ENCODE measurements around the gene ZFYVE21. TPM values are rescaled to one million over a fixed set of nuclear protein-coding genes. Genes with fewer than 3 reads are reported as not detected.

Gene ZFYVE21
- total and polyA plus RNA-seq, 2 donors (not counting 1 experiment from before 2014, with no cell fraction given), result 84.9 to 94.5 TPM

DNA sequence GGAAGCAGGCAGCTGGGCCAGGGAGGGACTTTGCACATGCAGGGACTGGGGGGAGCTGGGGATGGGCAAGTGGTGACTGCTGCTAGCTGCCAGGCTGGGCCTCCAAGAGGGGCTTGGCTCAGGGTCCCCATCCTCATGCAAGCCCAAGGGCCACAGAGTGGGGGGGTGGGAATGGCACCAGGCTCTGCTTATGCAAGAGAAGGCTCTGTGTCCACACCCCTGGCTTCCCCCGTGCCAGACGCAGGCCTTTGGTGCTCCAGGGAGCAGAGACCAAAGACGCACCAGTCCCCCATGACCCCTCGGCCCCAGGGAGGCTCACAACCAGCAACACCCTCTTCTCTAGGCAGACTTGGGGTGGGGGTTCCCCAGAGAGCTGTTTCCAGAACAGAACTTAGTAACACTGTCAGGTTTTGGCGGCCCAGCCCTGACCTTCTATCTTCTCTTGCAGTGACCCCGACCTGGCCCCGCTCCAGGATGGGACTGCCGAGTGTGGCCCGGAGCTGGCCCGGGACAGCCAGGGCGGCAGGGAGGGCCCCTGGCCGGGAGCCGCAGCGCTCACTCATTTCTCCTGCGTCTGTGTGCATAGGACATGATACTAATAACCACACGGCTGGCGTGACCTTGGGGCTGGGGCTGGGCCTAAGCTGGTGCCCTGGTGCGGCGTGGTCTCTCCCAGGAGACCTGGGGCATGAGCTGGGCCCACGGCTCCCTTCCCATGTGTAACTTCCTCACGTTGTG, 14.7 kb upstream of the ZFYVE21 start:
- H4K20me1 ChIP-seq (ENCODE audit: control insufficient read depth, extremely low read depth, insufficient read depth, low read length), result no peaks in the 10 kb centered on the region
- no peak for DNase-seq (ENCODE audit: low read depth in 2 of 2)
- no peaks in the 10 kb centered on the region for H3K9me3 ChIP-seq (ENCODE audit: control insufficient read depth, insufficient read depth, low read depth, low read length)
- peaks cover 15% of the 10 kb centered on the region for H3K4me1 ChIP-seq (ENCODE audit: control insufficient read depth, extremely low read depth, insufficient read depth, low read length)
- TF ChIP-seq EZH2 (IDR thresholded peaks at IDR 0.05; ENCODE audit: low read length, missing control alignments), result no peak
- TF ChIP-seq, protein P1, sequence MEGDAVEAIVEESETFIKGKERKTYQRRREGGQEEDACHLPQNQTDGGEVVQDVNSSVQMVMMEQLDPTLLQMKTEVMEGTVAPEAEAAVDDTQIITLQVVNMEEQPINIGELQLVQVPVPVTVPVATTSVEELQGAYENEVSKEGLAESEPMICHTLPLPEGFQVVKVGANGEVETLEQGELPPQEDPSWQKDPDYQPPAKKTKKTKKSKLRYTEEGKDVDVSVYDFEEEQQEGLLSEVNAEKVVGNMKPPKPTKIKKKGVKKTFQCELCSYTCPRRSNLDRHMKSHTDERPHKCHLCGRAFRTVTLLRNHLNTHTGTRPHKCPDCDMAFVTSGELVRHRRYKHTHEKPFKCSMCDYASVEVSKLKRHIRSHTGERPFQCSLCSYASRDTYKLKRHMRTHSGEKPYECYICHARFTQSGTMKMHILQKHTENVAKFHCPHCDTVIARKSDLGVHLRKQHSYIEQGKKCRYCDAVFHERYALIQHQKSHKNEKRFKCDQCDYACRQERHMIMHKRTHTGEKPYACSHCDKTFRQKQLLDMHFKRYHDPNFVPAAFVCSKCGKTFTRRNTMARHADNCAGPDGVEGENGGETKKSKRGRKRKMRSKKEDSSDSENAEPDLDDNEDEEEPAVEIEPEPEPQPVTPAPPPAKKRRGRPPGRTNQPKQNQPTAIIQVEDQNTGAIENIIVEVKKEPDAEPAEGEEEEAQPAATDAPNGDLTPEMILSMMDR (conservative IDR thresholded peaks at IDR 0.05 in 1 of 2, IDR thresholded peaks at IDR 0.05 in 1 of 2; ENCODE audit: low read depth in 1 of 2, low read length in 2 of 2), result no peak
- H3K36me3 ChIP-seq (ENCODE audit: control insufficient read depth, insufficient read depth, low read length), result peaks cover 53% of the 10 kb centered on the region
- H3K4me2 ChIP-seq (ENCODE audit: extremely low read depth, insufficient read depth, low read length), result no peak overlapping the region
- H3K9ac ChIP-seq (ENCODE audit: insufficient read depth, low read length), result no peak overlapping the region
- H3K4me3 ChIP-seq (replicated peaks in 1 of 4; ENCODE audit: control extremely low read depth in 1 of 4, insufficient read depth in 1 of 4, low read depth in 3 of 4, low read length in 4 of 4), result no peak overlapping the region
- H3K79me2 ChIP-seq (ENCODE audit: control insufficient read depth, insufficient read depth, low read length), result peaks cover 21% of the 10 kb centered on the region
- H2AFZ ChIP-seq (ENCODE audit: low read length), result no peak overlapping the region
- H3K27ac ChIP-seq (ENCODE audit: insufficient read depth, low read length), result no peak overlapping the region
- no peaks in the 10 kb centered on the region for H3K27me3 ChIP-seq (ENCODE audit: control insufficient read depth, insufficient read depth, low read length)

DNA sequence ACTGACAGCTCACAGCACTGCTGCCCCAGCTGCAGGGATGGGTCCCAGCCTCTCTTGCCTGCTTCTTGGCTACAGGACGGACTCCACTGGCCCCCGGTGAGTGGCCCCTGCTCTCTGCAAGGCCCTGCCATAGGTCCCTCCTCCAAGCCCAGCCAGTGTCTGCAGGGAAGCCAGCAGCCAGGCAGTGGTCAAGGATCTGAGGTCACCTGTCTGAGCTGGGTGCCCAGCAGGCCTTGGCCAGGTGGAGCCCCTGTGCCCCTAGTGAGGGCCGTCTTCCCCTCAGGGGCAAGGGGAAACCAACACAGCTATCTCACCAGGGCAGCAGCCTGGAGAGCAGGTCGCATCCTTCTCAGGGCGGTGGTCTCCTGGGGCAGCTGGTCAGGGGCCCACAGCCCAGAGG, 13.5 kb upstream of the ZFYVE21 start:
- Histone ChIP-seq H4K20me1 (ENCODE audit: control insufficient read depth, extremely low read depth, insufficient read depth, low read length) (no peaks in the 10 kb centered on the region), H3K9me3 (ENCODE audit: control insufficient read depth, insufficient read depth, low read depth, low read length) (no peaks in the 10 kb centered on the region), H3K9ac (ENCODE audit: insufficient read depth, low read length) (no peak overlapping the region), H3K4me2 (ENCODE audit: extremely low read depth, insufficient read depth, low read length) (no peak overlapping the region), H3K79me2 (ENCODE audit: control insufficient read depth, insufficient read depth, low read length) (peaks cover 21% of the 10 kb centered on the region), H3K27me3 (ENCODE audit: control insufficient read depth, insufficient read depth, low read length) (no peaks in the 10 kb centered on the region), H3K27ac (ENCODE audit: insufficient read depth, low read length) (no peak overlapping the region), H3K4me1 (ENCODE audit: control insufficient read depth, extremely low read depth, insufficient read depth, low read length) (peaks cover 5% of the 10 kb centered on the region), H2AFZ (ENCODE audit: low read length) (no peak overlapping the region), H3K4me3 (replicated peaks in 1 of 4; ENCODE audit: control extremely low read depth in 1 of 4, insufficient read depth in 1 of 4, low read depth in 3 of 4, low read length in 4 of 4) (no peak overlapping the region), H3K36me3 (ENCODE audit: control insufficient read depth, insufficient read depth, low read length) (peaks cover 60% of the 10 kb centered on the region)
- TF ChIP-seq, protein P1 (conservative IDR thresholded peaks at IDR 0.05 in 1 of 2, IDR thresholded peaks at IDR 0.05 in 1 of 2; ENCODE audit: low read depth in 1 of 2, low read length in 2 of 2), result no peak
- no peak for TF ChIP-seq EZH2 (IDR thresholded peaks at IDR 0.05; ENCODE audit: low read length, missing control alignments)
- DNase-seq (ENCODE audit: low read depth in 2 of 2), result no peak

DNA sequence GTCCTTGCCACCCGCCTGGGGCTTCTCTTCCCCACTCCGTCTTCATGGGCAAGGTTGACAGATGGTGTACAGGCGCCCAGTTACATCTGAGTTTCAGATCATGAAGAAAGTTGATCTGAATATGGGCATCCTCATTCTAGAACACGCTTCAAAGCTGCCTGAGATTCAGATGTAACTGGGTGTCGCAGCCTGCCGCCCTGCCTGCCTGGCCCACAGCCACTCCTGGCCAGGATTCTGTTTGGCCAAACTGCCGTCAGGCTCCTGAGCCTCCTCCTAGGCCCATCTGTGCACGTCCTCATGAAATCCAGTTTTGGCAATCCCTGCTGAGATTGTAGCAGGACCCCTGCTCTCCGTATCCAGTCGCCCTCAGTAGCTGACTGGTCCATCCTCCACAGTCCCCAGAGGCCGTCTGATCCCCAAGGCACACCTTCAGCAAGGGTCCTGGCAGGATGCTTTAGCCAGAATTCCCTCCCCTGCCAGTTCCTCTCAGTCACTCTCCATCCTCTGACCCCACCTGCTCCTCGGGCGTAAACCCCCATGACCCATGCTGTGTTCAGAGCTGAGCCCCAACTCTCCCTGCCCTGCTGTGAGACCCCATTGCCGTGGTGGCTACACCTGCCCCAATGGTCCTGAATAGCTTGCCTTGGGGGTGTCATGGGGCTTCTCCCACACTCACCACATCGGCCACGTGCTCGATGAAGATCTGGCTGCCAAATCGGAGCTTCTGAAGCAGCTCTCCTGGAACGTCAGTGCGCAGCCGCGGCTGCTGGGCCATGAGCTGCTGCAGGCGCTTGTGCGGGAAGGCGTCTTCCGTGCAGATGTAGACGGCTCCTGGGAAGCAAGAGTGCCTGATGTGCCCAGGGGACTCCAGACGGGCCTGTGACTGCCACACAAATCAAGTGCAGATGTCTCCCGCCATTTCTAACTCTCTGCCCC, 12.8 kb upstream of the ZFYVE21 start:
- H4K20me1 ChIP-seq (ENCODE audit: control insufficient read depth, extremely low read depth, insufficient read depth, low read length), result no peaks in the 10 kb centered on the region
- H3K9me3 ChIP-seq (ENCODE audit: control insufficient read depth, insufficient read depth, low read depth, low read length), result no peaks in the 10 kb centered on the region
- peaks cover 62% of the 10 kb centered on the region for H3K36me3 ChIP-seq (ENCODE audit: control insufficient read depth, insufficient read depth, low read length)
- no peak overlapping the region for H3K27ac ChIP-seq (ENCODE audit: insufficient read depth, low read length)
- no peak overlapping the region for H3K9ac ChIP-seq (ENCODE audit: insufficient read depth, low read length)
- H3K4me1 ChIP-seq (ENCODE audit: control insufficient read depth, extremely low read depth, insufficient read depth, low read length), result peaks cover under 1% of the 10 kb centered on the region
- no peak overlapping the region for H3K4me3 ChIP-seq (replicated peaks in 1 of 4; ENCODE audit: control extremely low read depth in 1 of 4, insufficient read depth in 1 of 4, low read depth in 3 of 4, low read length in 4 of 4)
- no peaks in the 10 kb centered on the region for H3K27me3 ChIP-seq (ENCODE audit: control insufficient read depth, insufficient read depth, low read length)
- H3K79me2 ChIP-seq (ENCODE audit: control insufficient read depth, insufficient read depth, low read length), result peaks cover 16% of the 10 kb centered on the region
- H3K4me2 ChIP-seq (ENCODE audit: extremely low read depth, insufficient read depth, low read length), result no peak overlapping the region
- no peak for DNase-seq (ENCODE audit: low read depth in 2 of 2)
- no peak overlapping the region for H2AFZ ChIP-seq (ENCODE audit: low read length)
- no peak for TF ChIP-seq EZH2 (IDR thresholded peaks at IDR 0.05; ENCODE audit: low read length, missing control alignments)
- TF ChIP-seq, protein P1 (conservative IDR thresholded peaks at IDR 0.05 in 1 of 2, IDR thresholded peaks at IDR 0.05 in 1 of 2; ENCODE audit: low read depth in 1 of 2, low read length in 2 of 2), result no peak

Data from fibroblast of lung (primary cell).